OCI-LY7 (cell line): ENCODE results near the gene CDC42BPG. TPM values are rescaled to one million over a fixed set of nuclear protein-coding genes. Genes with fewer than 3 reads are reported as not detected.

Experiments used
- BruUV-seq: library from RNA; stranded (reverse); fragments of 400-500 nt; replicated peaks from 2 replicates; lab custom pipeline; 2021; lab: Mats Ljungman, UMichigan
- CTCF ChIA-PET: fragments of 300-600 bp; sonication (Branson Sonifier 250); formaldehyde crosslinking; loops from one replicate; lab custom pipeline; 2022; ENCODE audit warnings: antibody characterized with exemption; ENCODE audit not compliant: unreplicated experiment; lab: Charles Lee
- POLR2A ChIA-PET: fragments of 300-600 bp; sonication (Branson Sonifier 250); formaldehyde crosslinking; loops from one replicate; lab custom pipeline; 2022; ENCODE audit warnings: antibody characterized with exemption; lab: Charles Lee
- DNase-seq: peaks from one replicate; pipeline ENCODE4 v3.0.0-alpha.2; 2015; ENCODE audit warnings: low spot score
- H2AFZ ChIP-seq: fragments of 200-600 bp; sonication (generic), shearing (Covaris generic); 2 replicates; pipeline ENCODE4 v1.6.1; 2014; ENCODE audit warnings: mild to moderate bottlenecking, antibody characterized with exemption, low read length, moderate library complexity
- H3K27ac ChIP-seq: fragments of 200-600 bp; sonication (generic); 2 replicates; pipeline ENCODE4 v1.5.1; 2014; ENCODE audit warnings: mixed run types, low read depth, mild to moderate bottlenecking, moderate library complexity, low read length, inconsistent platforms; ENCODE audit not compliant: poor library complexity, severe bottlenecking
- H3K36me3 ChIP-seq: fragments of 200-600 bp; sonication (generic); 2 replicates; pipeline ENCODE4 v1.6.1; 2014; ENCODE audit warnings: mild to moderate bottlenecking, antibody characterized with exemption, low read length, moderate library complexity, mixed read lengths; ENCODE audit not compliant: insufficient read depth
- H3K4me1 ChIP-seq: fragments of 200-600 bp; sonication (generic); 2 replicates; pipeline ENCODE4 v1.5.1; 2014; ENCODE audit warnings: mild to moderate bottlenecking, low read length; ENCODE audit not compliant: insufficient read depth, poor library complexity, severe bottlenecking
- H3K4me2 ChIP-seq: fragments of 200-600 bp; sonication (generic); 2 replicates; pipeline ENCODE4 v1.6.1; 2014; ENCODE audit warnings: mild to moderate bottlenecking, low read length
- H3K4me3 ChIP-seq: fragments of 200-600 bp; sonication (generic); 2 replicates; pipeline ENCODE4 v1.5.1; 2014; ENCODE audit warnings: mild to moderate bottlenecking, low read depth, low read length; ENCODE audit not compliant: poor library complexity, severe bottlenecking
- H3K79me2 ChIP-seq: fragments of 200-600 bp; sonication (generic); 2 replicates; pipeline ENCODE4 v1.6.1; 2016; ENCODE audit warnings: low read depth, mild to moderate bottlenecking, low read length, moderate library complexity, mixed read lengths; ENCODE audit not compliant: insufficient read depth
- H3K9me2 ChIP-seq: fragments of 200-600 bp; sonication (generic); 2 replicates; pipeline ENCODE4 v1.6.1; 2016; ENCODE audit warnings: mild to moderate bottlenecking, low read length, mixed read lengths; ENCODE audit not compliant: insufficient read depth
- H3K9me3 ChIP-seq: fragments of 200-600 bp; sonication (generic); 2 replicates; pipeline ENCODE4 v1.6.1; 2014; ENCODE audit warnings: mild to moderate bottlenecking, mixed run types, low read length, mixed read lengths
- H4K20me1 ChIP-seq: fragments of 200-600 bp; sonication (generic); 2 replicates; pipeline ENCODE4 v1.6.1; 2014; ENCODE audit warnings: mild to moderate bottlenecking, antibody characterized with exemption, low read length, moderate library complexity, mixed read lengths; ENCODE audit not compliant: insufficient read depth
- EZH2phosphoT487 ChIP-seq: fragments of 200-600 bp; sonication (generic); IDR thresholded peaks from 2 replicates; pipeline ENCODE4 v1.6.1; 2018; ENCODE audit warnings: low read depth, borderline replicate concordance, mild to moderate bottlenecking, mixed run types, antibody characterized with exemption, low read length, moderate library complexity, mixed read lengths
- intact Hi-C: fragments of 100-400 bp; cut with micrococcal nuclease; formaldehyde crosslinking; loops from one replicate; pipeline ENCODE4 v1.10.0; 2022; ENCODE audit not compliant: unreplicated experiment
- total RNA-seq, 2 experiments: library from RNA; depleted of rRNA in 1 of 2; stranded (reverse); fragments of >200 nt in 1 of 2; shearing (Covaris generic) in 1 of 2; gene quantifications; 2 replicates each; pipeline ENCODE4 v1.2.3, GENCODE V29; 2014 to 2022
- TF ChIP-seq, protein P1 (sequence below): fragments of 200-600 bp; sonication (generic); conservative IDR thresholded peaks from 2 replicates; pipeline ENCODE4 v1.5.1; 2014; ENCODE audit warnings: mild to moderate bottlenecking, antibody characterized with exemption, low read length, moderate library complexity, mixed read lengths

The CDC42BPG gene
- total RNA-seq, 2 experiments from 2014 or later, result 3.5 to 4.9 TPM

DNA sequence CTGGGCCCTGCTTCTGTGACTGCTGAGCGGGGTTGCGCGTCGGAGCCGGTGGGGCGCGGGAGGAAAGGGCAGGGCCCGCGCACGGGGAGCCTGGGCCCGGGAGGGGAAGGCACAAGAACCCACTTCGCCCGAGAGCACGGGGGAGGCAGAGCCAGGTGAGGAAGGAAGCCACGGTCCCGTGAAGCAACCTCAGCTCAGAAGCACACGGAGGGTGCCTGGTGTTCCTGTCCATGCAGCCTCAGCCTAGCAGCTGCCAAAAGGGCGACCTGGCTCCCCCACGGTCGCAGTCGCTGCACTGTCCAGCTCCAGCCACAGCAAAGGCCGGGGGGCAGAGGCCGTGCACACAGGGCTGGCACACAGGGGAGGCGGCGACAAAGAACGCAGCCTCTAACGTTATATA is 9.3 kb upstream of the CDC42BPG start:
- intact Hi-C loops, result loop anchor here (5.0 to 10.0 kb wide), 2 partner anchors 279 to 721 kb away; partner anchors contain the start of genes EHBP1L1, FAM89B, SYVN1 and ZNRD2
- Histone ChIP-seq H2AFZ (no peak overlapping the region), H3K36me3 (peaks cover 58% of the 10 kb centered on the region), H3K9me2 (no peaks in the 10 kb centered on the region), H3K4me3 (no peak overlapping the region), H4K20me1 (no peaks in the 10 kb centered on the region), H3K4me1 (peaks cover 90% of the 10 kb centered on the region), H3K9me3 (no peaks in the 10 kb centered on the region), H3K79me2 (peaks cover 13% of the 10 kb centered on the region; the same call in 1 of the 2 replicates), H3K4me2 (peak overlapping the region; percentile 72), H3K27ac (peak overlapping the region; percentile 92)
- CTCF ChIA-PET, result interaction anchor here (0.5 to 1.6 kb wide), 5 partner anchors 13 to 66 kb away, joined by 3 to 6 read pairs (median 4); no protein-coding TSS in a partner anchor
- no peak for TF ChIP-seq EZH2phosphoT487
- TF ChIP-seq, protein P1, sequence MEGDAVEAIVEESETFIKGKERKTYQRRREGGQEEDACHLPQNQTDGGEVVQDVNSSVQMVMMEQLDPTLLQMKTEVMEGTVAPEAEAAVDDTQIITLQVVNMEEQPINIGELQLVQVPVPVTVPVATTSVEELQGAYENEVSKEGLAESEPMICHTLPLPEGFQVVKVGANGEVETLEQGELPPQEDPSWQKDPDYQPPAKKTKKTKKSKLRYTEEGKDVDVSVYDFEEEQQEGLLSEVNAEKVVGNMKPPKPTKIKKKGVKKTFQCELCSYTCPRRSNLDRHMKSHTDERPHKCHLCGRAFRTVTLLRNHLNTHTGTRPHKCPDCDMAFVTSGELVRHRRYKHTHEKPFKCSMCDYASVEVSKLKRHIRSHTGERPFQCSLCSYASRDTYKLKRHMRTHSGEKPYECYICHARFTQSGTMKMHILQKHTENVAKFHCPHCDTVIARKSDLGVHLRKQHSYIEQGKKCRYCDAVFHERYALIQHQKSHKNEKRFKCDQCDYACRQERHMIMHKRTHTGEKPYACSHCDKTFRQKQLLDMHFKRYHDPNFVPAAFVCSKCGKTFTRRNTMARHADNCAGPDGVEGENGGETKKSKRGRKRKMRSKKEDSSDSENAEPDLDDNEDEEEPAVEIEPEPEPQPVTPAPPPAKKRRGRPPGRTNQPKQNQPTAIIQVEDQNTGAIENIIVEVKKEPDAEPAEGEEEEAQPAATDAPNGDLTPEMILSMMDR, result no peak
- BruUV-seq, result no TSS peak
- POLR2A ChIA-PET, result interaction anchor here (0.7 to 7.7 kb wide), 3 partner anchors 11 to 27 kb away, joined by 3 to 178 read pairs (median 90); partner anchors contain the start of gene EHD1
- no peak for DNase-seq

DNA sequence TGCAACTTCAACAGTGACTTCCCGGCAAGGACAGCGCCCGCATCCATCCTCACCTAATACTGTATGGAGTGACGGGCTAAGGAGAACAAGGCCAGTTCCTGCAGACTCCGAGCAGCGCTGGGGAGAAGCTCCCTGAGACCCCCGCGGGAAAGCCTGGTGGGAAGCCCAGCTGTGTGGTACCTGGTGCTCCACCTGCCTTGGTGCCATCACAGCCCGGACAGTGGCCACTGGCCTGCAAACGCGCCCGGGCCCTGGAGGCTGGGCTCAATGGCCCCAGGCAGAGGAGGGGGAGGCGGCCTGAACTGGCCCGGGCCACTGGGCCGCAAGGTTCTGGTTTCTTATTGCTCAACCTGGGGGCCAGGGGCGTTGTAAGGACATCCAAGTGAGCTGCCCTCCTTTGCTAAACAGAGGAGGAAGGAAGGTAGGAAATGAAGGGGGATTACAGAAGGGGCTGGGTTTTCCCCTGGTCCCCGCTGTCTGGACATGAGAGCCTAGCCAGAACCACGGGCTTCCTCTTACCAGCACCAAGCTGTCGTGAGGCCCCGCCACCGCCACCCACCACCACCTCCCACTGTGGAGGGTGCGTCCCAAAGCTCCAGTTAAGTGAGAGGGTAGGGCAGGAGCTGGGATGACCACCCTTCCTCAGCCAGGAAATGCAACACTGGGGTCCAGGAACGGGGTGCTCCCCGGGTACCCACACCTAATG is 8.5 kb upstream of the CDC42BPG start:
- H3K36me3 ChIP-seq, result peaks cover 50% of the 10 kb centered on the region
- no peak for DNase-seq
- TSS peak; percentile 71 for BruUV-seq
- H2AFZ ChIP-seq, result no peak overlapping the region
- no peaks in the 10 kb centered on the region for H4K20me1 ChIP-seq
- POLR2A ChIA-PET, result interaction anchor here (0.7 to 7.7 kb wide), 3 partner anchors 11 to 28 kb away, joined by 3 to 178 read pairs (median 90); partner anchors contain the start of gene EHD1
- H3K4me3 ChIP-seq, result peak overlapping the region; percentile 44
- peaks cover 92% of the 10 kb centered on the region for H3K4me1 ChIP-seq
- H3K9me2 ChIP-seq, result no peaks in the 10 kb centered on the region
- TF ChIP-seq EZH2phosphoT487, result no peak
- TF ChIP-seq, protein P1, result no peak
- no peaks in the 10 kb centered on the region for H3K9me3 ChIP-seq
- CTCF ChIA-PET, result interaction anchor here (0.6 to 1.6 kb wide), 5 partner anchors 14 to 35 kb away, joined by 3 to 6 read pairs (median 3); no protein-coding TSS in a partner anchor
- H3K27ac ChIP-seq, result peak overlapping the region; percentile 92
- intact Hi-C loops, result loop anchor here (5.0 to 10.0 kb wide), 2 partner anchors 279 to 722 kb away; partner anchors contain the start of genes EHBP1L1, FAM89B, SYVN1 and ZNRD2
- peak overlapping the region; percentile 72 for H3K4me2 ChIP-seq
- peaks cover 7% of the 10 kb centered on the region; the same call in 1 of the 2 replicates for H3K79me2 ChIP-seq
